Measurements from ENCODE around the gene CAMKK1. TPM values are rescaled to one million over a fixed set of nuclear protein-coding genes. Genes with fewer than 3 reads are reported as not detected.

The CAMKK1 gene
- total RNA-seq, 2 donors from 2014 or later = 9.2 to 9.3 TPM

GRCh38 chr17:3911271-3912053 lies 18.6 kb upstream of the CAMKK1 start:
- 68 to 87% methylated on average over 22 to 30 of the region's 30 CpGs for WGBS, 2 donors
- DNase-seq (peak in 1 of 4 donors; percentile 22), ATAC-seq (no peak)
- no peaks in the 10 kb centered on the region for H3K9me3 ChIP-seq
- H3K4me1 ChIP-seq = peaks cover 7% of the 10 kb centered on the region
- no peaks in the 10 kb centered on the region for H3K27me3 ChIP-seq
- TF ChIP-seq, protein P1, sequence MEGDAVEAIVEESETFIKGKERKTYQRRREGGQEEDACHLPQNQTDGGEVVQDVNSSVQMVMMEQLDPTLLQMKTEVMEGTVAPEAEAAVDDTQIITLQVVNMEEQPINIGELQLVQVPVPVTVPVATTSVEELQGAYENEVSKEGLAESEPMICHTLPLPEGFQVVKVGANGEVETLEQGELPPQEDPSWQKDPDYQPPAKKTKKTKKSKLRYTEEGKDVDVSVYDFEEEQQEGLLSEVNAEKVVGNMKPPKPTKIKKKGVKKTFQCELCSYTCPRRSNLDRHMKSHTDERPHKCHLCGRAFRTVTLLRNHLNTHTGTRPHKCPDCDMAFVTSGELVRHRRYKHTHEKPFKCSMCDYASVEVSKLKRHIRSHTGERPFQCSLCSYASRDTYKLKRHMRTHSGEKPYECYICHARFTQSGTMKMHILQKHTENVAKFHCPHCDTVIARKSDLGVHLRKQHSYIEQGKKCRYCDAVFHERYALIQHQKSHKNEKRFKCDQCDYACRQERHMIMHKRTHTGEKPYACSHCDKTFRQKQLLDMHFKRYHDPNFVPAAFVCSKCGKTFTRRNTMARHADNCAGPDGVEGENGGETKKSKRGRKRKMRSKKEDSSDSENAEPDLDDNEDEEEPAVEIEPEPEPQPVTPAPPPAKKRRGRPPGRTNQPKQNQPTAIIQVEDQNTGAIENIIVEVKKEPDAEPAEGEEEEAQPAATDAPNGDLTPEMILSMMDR (IDR thresholded peaks at IDR 0.05) = no peak
- TF ChIP-seq POLR2A (IDR thresholded peaks at IDR 0.05) = no peak
- H3K4me3 ChIP-seq = no peak overlapping the region
- intact Hi-C loops (cut with DNase I) = loop anchor here (10.0 kb wide), 1 partner anchor 163 kb away; no protein-coding TSS in a partner anchor
- H3K36me3 ChIP-seq (replicated peaks in 1 of 2; ENCODE audit: insufficient read depth in 1 of 2, low read depth in 2 of 2) = no peaks in the 10 kb centered on the region
- H3K27ac ChIP-seq = no peak overlapping the region

DNA sequence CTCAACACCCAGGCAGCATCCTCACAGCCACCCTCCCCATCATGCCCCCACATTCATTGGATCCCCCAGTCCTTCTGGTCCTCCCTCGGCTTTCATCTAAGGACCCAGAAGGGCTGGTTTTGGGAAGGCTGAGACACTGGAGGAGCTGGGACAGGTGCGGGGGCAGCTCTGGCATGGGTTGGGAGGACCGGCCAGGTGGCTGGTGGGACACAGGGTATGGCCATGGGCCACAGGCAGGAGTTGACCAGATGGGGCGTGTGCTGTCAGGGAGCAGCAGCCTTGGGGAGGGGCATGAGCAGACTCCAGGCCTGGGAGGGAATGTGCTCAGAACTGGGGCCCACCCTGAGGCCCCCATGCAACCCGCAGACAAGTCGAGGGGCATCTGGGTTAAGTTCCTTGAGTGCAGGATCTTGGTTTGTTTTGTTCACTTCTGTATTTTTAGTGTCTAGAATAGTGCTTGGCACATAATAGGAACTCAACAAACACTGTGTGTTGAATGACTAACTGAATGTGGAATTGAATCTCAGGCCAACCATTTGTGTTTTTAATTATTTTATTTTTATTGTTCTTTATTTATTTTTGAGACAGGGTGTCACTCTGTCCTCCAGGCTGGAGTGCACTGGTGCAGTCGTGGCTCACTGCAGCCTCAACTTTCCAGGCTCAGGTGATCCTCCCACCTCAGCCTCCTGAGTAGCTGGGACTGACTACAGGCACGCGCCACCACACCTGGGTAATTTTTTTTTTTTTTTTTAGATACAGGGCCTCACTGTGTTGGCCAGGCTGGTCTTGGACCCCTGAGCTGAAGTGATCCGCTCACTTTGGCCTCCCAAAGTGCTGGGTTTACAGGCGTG lies 17.8 kb upstream of the CAMKK1 start:
- H3K9me3 ChIP-seq = no peaks in the 10 kb centered on the region
- no peak overlapping the region for H3K27ac ChIP-seq
- H3K4me1 ChIP-seq = peaks cover 11% of the 10 kb centered on the region
- TF ChIP-seq, protein P1 (IDR thresholded peaks at IDR 0.05) = no peak
- no peak for TF ChIP-seq POLR2A (IDR thresholded peaks at IDR 0.05)
- ATAC-seq (no peak), DNase-seq (no peak)
- H3K36me3 ChIP-seq (replicated peaks in 1 of 2; ENCODE audit: insufficient read depth in 1 of 2, low read depth in 2 of 2) = no peaks in the 10 kb centered on the region
- intact Hi-C loops (cut with DNase I) = loop anchor here (10.0 kb wide), 1 partner anchor 164 kb away; no protein-coding TSS in a partner anchor
- no peak overlapping the region for H3K4me3 ChIP-seq
- WGBS, 2 donors = 85 to 87% methylated on average over 11 of the region's 11 CpGs
- H3K27me3 ChIP-seq = no peaks in the 10 kb centered on the region

GRCh38 chr17:3909257-3909656 lies 16.4 kb upstream of the CAMKK1 start:
- Histone ChIP-seq H3K27ac (no peak overlapping the region), H3K9me3 (no peaks in the 10 kb centered on the region), H3K4me3 (no peak overlapping the region), H3K4me1 (peaks cover 25% of the 10 kb centered on the region), H3K36me3 (replicated peaks in 1 of 2; ENCODE audit: insufficient read depth in 1 of 2, low read depth in 2 of 2) (no peaks in the 10 kb centered on the region), H3K27me3 (no peaks in the 10 kb centered on the region)
- DNase-seq (no peak), ATAC-seq (no peak)
- TF ChIP-seq, protein P1 (IDR thresholded peaks at IDR 0.05) = no peak
- no peak for TF ChIP-seq POLR2A (IDR thresholded peaks at IDR 0.05)
- intact Hi-C loops (cut with DNase I) = no loop called here
- 89 to 95% methylated on average over 12 of the region's 12 CpGs for WGBS, 2 donors

DNA sequence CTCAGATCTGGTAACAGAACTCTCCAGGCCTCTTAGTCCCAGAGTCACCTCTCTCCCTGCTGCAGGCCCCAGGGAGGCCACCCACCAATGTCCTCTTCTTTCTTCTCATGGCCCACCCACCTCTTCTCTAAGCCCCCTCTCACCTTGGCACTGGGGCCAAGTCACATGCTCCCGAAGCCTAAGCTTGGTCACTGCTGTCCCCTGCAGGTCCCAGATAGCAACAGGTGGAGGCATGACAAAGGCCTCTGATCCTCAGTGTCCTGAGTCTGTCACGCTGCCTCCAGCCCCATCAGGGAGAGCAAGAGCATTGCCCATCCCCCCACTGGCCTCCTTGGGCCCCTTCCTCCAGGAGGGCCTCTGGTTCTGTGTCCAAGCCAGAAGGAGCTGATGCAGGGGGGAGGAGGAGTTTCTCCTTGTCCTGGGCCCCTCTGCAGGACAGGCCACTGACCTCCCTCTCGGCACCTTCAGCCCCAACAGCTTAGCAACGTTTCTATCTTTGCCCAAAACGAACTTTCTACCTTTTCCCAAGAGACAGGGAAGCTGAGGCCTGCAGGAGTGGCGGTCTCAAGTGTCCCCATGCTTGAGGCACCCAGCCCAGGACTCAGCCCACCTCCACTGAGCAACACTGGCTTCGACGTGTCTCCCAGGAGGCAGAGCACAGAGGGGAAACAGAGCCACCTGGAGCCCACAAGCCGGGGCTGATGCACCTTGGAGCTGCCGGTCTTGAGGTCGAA lies 14.8 kb upstream of the CAMKK1 start:
- H3K36me3 ChIP-seq (replicated peaks in 1 of 2; ENCODE audit: insufficient read depth in 1 of 2, low read depth in 2 of 2) = no peaks in the 10 kb centered on the region
- H3K4me3 ChIP-seq = no peak overlapping the region
- TF ChIP-seq, protein P1 (IDR thresholded peaks at IDR 0.05) = peak; percentile 13 to 80 (median 59)
- TF ChIP-seq POLR2A (IDR thresholded peaks at IDR 0.05) = no peak
- no peaks in the 10 kb centered on the region for H3K27me3 ChIP-seq
- H3K9me3 ChIP-seq = no peaks in the 10 kb centered on the region
- peak in 3 of 4 donors; percentile 37 to 56 (median 41) for DNase-seq
- no peak overlapping the region for H3K27ac ChIP-seq
- WGBS, 2 donors = 78 to 79% methylated on average over 7 to 11 of the region's 11 CpGs
- intact Hi-C loops (cut with DNase I) = no loop called here
- ATAC-seq = no peak
- H3K4me1 ChIP-seq = peaks cover 34% of the 10 kb centered on the region
